HG02973 (cell line): ENCODE data around the gene RTN1.
"Not testable (repeated sequence)": the region's sequence is repeated elsewhere in the genome, so short reads cannot be mapped to it uniquely, and the experiment has no call there.

Source experiments
- ATAC-seq: cut with Tn5 transposase; IDR thresholded peaks from one replicate; pipeline ENCODE4 v1.9.1; 2021; ENCODE audit warnings: moderate library complexity; ENCODE audit not compliant: unreplicated experiment

Gene RTN1

GRCh38 chr14:59707778-59708561 is 162.6 kb downstream of the RTN1 start:
- ATAC-seq, result no peak

GRCh38 chr14:59705866-59706265 is 164.7 kb downstream of the RTN1 start:
- no peak for ATAC-seq

- no peak for ATAC-seq
Observed at GRCh38 chr14:59705245-59705644, 165.3 kb downstream of the RTN1 start.

- ATAC-seq, result no peak
Observed at GRCh38 chr14:59704054-59704645, 166.4 kb downstream of the RTN1 start.

- no peak for ATAC-seq
Observed at GRCh38 chr14:59699442-59699841, 171.1 kb downstream of the RTN1 start.

DNA sequence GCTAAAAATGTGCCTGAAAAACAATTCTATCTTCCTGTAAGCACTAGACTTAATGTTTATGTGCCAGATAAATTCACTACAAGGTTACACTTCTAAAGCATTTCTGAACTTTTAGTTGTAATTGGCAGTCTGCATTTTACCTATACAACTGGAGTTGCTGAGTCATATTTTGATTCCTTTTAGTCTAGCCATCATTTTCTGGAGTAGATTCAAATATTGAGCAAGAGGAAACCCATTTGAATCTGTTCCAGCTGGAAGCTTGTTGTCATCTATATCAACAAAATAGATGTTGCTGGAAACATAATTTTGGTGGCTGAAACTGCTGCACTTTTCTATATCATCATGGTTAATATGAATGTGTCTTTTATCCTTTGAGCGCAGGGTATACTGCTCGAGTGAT is 171.8 kb downstream of the RTN1 start:
- ATAC-seq, result no peak

- ATAC-seq, result no peak
Observed at GRCh38 chr14:59695198-59695597, 175.4 kb downstream of the RTN1 start.

GRCh38 chr14:59691266-59691665 is 179.3 kb downstream of the RTN1 start:
- ATAC-seq, result no peak

DNA sequence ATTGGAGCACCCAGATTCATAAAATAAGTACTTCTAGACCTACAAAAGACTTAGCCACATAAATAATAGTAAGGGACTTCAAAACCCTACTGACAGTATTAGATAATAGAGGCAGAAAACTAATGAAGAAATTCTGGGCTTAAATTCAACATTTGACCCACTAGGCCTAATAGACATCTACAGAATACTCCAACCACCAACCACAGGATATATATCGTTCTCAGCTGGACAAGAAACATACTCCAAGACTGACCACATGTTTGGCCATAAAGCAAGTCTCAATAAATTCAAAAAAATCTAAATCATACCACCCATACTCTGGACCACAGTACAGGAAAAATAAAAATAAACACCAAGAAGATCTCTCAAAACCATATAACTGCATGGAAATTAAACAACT is 180.2 kb downstream of the RTN1 start:
- no peak for ATAC-seq

DNA sequence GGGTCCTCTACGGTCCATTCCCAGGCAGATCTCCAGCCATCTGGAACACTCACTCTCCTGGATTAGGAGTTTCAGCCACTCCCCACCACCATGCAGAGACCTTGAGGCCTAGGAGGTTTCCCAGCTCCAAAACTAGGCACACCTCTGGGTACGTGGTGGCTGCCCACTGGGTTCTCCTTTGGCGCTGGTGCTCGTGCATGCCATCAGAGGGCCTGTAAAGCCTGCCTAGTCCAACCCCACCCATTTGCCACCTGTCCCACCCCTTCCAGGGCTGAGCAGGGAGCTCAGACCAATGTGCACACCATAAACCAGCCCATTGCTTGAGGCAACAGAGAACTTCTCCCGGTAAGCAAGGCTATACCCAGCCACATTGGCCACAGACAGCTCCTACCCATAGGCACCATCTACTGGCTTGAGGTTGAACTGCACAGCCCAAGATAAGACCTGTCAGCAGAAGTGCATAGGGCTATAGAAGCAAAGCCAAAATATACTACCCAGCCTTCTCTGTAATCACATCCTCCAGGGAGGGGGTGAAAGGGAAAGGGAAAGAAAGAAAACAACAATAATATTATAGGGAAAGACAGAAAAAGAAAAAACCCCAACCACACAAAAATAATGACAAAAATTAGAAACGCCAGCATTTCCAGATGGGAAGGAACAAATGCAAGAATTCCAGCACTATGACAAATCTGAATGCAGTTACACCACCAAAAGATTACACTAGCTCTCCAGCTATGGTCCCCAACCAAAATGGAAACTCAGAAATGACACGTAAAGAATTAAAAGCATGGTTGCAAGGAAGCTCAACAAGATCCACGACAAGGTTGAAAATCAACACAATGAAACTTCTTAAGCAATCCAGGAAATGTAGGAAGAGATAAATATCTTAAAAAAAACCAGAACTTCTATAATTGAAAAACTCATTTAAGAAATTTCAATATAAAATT is 182.1 kb downstream of the RTN1 start:
- ATAC-seq, result peak; percentile 98

GRCh38 chr14:59687663-59688062 is 182.9 kb downstream of the RTN1 start:
- no peak for ATAC-seq

GRCh38 chr14:59679872-59680271 is 190.7 kb downstream of the RTN1 start:
- no peak for ATAC-seq

- no peak for ATAC-seq
Observed at GRCh38 chr14:59678352-59678751, 192.2 kb downstream of the RTN1 start.

GRCh38 chr14:59677771-59678231 is 192.8 kb downstream of the RTN1 start:
- ATAC-seq, result no peak

DNA sequence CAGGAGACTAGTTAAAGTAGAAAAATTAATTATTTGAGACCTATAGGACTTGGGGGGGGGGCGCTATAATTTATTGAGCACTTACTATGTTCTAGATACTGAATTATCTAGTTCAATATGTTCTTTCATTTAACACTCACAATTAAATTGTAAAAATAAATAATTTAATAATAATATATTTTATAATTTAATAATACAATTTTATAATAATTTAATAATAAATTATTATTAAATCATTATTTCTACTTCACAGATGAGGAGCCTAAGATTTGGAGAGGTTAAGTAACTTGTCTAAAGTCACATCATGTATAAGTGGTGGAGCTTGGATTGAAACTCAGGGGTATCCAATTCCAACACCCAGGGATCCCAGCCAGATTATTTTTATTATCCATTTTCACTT is 195.2 kb downstream of the RTN1 start:
- ATAC-seq, result no peak

DNA sequence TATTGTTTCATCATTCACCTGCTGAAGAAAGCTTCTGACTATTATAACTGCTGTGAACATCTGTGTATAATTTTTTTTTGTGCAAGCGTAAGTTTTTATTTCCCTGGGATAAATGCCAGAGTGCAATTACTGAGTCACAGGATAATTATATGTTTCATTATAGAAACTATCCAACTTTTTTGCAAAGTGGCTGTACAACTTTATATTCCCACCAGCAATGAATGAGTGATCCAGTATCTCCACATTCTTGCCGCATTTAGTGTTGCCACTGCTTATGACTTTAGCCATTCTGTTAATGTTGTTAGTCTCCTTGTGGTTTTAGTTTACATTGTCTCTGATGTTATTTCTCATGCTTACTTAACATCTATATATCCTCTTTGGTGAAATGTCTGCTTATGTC is 205.8 kb downstream of the RTN1 start:
- ATAC-seq, result no peak

DNA sequence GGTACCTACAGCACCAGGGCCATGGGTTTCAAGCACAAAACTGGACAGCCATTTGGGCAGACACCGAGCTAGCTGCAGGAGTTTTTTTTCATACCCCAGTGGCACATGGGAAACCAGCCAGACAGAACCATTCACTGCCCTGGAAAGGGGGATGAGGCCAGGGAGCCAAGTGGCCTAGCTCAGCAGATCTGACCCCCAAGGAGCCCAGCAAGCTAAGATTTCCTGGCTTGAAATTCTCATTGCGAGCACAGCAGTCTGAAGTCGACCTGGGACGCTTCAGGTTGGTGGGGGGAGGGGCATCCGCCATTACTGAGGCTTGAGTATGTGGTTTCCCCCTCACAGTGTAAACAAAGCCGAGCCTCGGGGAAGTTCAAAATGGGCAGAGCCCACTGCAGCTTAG is 212.8 kb downstream of the RTN1 start:
- ATAC-seq, result no peak

DNA sequence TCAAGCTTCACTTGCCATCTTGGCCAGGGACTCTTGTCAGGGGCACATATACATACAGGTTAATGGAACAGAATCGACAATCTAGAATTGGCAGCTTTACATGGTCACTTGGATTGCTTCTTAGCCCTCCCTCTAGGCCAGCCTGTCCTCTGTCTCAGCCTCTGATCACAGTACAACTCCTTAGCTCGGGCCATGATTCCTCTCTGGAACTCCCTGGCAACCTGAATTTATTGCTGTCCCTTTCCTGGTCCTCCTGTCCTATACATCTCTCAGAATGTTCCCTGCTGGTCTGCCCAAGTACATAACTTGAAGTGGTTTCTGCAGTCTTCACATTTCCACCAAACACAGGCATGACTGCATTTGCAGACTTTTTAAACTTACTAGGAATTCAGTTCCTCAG is 214.1 kb downstream of the RTN1 start:
- no peak for ATAC-seq

DNA sequence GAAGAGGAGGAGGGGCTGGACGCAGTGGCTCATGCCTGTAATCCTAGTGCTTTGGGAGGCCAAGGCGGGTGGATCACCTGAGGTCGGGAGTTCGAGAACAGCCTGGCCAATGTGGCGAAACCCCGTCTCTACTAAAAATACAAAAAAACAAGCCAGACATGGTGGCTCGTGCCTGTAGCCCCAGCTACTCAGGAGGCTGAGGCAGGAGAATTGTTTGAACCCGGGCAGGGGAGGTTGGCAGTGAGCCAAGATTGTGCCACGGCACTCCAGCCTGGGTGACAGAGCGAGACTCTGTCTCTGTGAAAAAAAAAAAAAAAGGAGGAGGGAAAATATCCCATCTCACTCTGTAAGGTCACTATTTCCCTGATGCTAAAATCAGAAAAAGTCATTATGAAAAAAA is 216.4 kb downstream of the RTN1 start:
- ATAC-seq, result not testable (repeated sequence)

GRCh38 chr14:59646832-59647231 is 223.7 kb downstream of the RTN1 start:
- ATAC-seq, result not testable (repeated sequence)

GRCh38 chr14:59638885-59639284 is 231.7 kb downstream of the RTN1 start:
- peak; percentile 81 for ATAC-seq
